Body of pancreas (tissue), 4 donors: ENCODE measurements around the gene CHST14.

Source experiments
- CTCF ChIP-seq, 7 experiments: fragments of 450-650 bp in 4 of 7; fragments of 200-600 bp in 3 of 7; sonication (generic) in 3 of 7; IDR thresholded peaks; one replicate each; pipeline ENCODE4 v1.5.1; 2016 to 2019; ENCODE audit warnings: antibody characterized with exemption in 7 of 7
- POLR2A ChIP-seq, 3 donors: fragments of 450-650 bp; IDR thresholded peaks; one replicate each; pipeline ENCODE4 v1.6.1; 2016; ENCODE audit warnings: antibody characterized with exemption in 3 of 3, mild to moderate bottlenecking in 2 of 3

- no peak for TF ChIP-seq POLR2A (IDR thresholded peaks at IDR 0.05)
- no peak for TF ChIP-seq CTCF (IDR thresholded peaks at IDR 0.05)
These were observed 40.4 kb upstream of the CHST14 start for GRCh38 chr15:40430271-40430805.
